SU-DHL-6 (cell line): Measurements from ENCODE around the gene TEX36.

Experiments
- CTCF ChIP-seq: fragments of 200-600 bp; sonication (generic); IDR thresholded peaks from one replicate; pipeline ENCODE4 v1.5.1; 2017; ENCODE audit warnings: antibody characterized with exemption, mild to moderate bottlenecking, low read length, moderate library complexity; ENCODE audit not compliant: insufficient read depth, poor library complexity, severe bottlenecking
- EZH2phosphoT487 ChIP-seq: fragments of 200-600 bp; sonication (generic), shearing (Covaris generic); conservative IDR thresholded peaks from 2 replicates; pipeline ENCODE4 v1.6.1; 2018; ENCODE audit warnings: mild to moderate bottlenecking, antibody characterized with exemption, low read length, moderate library complexity, mixed read lengths

GRCh38 chr10:125707541-125708468, 24.8 kb upstream of the TEX36 start:
- TF ChIP-seq CTCF (no peak), EZH2phosphoT487 (no peak)
